ENCODE results near the gene TXNRD3.

DNA sequence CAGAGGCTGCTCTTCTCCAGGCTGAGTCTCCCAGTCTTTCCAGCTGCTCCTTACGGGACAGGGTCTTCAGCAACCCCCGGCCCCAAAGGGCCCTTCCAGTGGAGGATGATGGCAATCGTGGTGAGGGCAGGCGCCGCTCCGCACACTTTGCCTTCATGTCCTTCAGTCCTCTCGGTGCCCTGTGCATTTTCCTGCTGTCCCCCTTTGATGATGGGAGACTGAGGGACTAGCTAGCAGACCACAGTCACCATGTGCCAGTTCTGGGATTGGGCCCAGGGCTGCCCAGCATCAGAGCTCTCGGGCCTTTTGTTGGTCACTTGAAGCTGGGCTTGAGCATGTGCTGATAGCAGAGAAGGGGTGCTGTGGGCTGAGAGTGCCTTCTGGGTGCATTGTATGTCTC lies 8.8 kb upstream of the TXNRD3 start:
- TF ChIP-seq, protein P1, sequence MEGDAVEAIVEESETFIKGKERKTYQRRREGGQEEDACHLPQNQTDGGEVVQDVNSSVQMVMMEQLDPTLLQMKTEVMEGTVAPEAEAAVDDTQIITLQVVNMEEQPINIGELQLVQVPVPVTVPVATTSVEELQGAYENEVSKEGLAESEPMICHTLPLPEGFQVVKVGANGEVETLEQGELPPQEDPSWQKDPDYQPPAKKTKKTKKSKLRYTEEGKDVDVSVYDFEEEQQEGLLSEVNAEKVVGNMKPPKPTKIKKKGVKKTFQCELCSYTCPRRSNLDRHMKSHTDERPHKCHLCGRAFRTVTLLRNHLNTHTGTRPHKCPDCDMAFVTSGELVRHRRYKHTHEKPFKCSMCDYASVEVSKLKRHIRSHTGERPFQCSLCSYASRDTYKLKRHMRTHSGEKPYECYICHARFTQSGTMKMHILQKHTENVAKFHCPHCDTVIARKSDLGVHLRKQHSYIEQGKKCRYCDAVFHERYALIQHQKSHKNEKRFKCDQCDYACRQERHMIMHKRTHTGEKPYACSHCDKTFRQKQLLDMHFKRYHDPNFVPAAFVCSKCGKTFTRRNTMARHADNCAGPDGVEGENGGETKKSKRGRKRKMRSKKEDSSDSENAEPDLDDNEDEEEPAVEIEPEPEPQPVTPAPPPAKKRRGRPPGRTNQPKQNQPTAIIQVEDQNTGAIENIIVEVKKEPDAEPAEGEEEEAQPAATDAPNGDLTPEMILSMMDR (IDR thresholded peaks at IDR 0.05; ENCODE audit: borderline replicate concordance, extremely low read depth, low read length, poor library complexity, severe bottlenecking), result no peak
- no peak for TF ChIP-seq EZH2 (IDR thresholded peaks at IDR 0.05; ENCODE audit: borderline replicate concordance, low read depth, low read length, severe bottlenecking)
